PC-3 (cell line): ENCODE results near the gene BPHL.

Experiments
- EZH2phosphoT487 ChIP-seq: fragments of 300-600 bp; sonication (generic); IDR thresholded peaks from 2 replicates; pipeline ENCODE4 v1.6.1; 2018; ENCODE audit warnings: mild to moderate bottlenecking, antibody characterized with exemption, low read length, borderline replicate concordance
- TF ChIP-seq, protein P1 (sequence below): fragments of 300-600 bp; sonication (generic); conservative IDR thresholded peaks from 2 replicates; pipeline ENCODE4 v1.5.1; 2017; ENCODE audit warnings: antibody characterized with exemption, low read depth, mild to moderate bottlenecking, low read length

DNA sequence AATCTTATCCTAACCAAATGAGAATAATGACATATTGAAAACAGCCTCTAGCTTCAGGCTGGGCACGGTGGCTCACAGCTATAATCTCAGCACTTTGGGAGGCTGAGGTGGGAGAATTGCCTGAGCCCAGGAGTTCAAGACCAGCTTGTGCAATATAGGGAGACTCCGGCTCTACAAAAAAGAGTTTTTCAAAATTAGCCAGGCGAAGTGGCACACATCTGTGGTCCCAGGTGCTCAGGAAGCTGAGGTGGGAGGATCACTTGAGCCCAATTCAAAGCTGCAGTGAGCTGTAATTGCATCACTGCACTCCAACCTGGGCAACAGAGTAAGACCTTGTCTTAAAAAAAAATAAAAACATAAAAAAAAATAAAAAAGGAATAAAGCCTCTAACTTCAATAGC, 34.2 kb downstream of the BPHL start:
- TF ChIP-seq, protein P1, sequence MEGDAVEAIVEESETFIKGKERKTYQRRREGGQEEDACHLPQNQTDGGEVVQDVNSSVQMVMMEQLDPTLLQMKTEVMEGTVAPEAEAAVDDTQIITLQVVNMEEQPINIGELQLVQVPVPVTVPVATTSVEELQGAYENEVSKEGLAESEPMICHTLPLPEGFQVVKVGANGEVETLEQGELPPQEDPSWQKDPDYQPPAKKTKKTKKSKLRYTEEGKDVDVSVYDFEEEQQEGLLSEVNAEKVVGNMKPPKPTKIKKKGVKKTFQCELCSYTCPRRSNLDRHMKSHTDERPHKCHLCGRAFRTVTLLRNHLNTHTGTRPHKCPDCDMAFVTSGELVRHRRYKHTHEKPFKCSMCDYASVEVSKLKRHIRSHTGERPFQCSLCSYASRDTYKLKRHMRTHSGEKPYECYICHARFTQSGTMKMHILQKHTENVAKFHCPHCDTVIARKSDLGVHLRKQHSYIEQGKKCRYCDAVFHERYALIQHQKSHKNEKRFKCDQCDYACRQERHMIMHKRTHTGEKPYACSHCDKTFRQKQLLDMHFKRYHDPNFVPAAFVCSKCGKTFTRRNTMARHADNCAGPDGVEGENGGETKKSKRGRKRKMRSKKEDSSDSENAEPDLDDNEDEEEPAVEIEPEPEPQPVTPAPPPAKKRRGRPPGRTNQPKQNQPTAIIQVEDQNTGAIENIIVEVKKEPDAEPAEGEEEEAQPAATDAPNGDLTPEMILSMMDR: no peak
- no peak for TF ChIP-seq EZH2phosphoT487
